C4-2B (cell line): ENCODE results near the gene ZCCHC12.

Experiments
- ZFX ChIP-seq: fragments of 450-650 bp; IDR thresholded peaks from 2 replicates; pipeline ENCODE4 v1.6.1; 2017
- TF ChIP-seq, protein P1 (sequence below): fragments of 450-650 bp; conservative IDR thresholded peaks from 2 replicates; pipeline ENCODE4 v1.5.1; 2017; ENCODE audit warnings: mild to moderate bottlenecking

DNA sequence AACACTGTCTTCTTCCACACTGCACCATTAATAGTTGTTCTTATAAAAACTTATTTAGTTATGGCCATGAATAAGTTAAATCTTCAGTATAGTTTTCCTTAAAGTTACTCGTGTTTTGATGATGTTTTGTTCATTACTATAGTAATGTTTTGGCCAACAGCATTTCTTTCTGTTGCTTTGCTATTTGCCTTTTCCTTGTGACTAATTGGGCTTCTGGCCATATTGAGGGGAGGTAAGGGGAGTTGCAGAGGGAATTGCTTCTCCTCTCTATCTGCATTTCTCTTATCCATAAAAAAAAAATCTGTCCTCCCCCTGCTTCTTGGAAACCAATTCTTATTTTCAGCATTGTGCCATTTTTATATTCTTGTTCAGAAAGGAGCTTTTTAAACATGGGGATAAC lies 42.7 kb upstream of the ZCCHC12 start:
- TF ChIP-seq, protein P1, sequence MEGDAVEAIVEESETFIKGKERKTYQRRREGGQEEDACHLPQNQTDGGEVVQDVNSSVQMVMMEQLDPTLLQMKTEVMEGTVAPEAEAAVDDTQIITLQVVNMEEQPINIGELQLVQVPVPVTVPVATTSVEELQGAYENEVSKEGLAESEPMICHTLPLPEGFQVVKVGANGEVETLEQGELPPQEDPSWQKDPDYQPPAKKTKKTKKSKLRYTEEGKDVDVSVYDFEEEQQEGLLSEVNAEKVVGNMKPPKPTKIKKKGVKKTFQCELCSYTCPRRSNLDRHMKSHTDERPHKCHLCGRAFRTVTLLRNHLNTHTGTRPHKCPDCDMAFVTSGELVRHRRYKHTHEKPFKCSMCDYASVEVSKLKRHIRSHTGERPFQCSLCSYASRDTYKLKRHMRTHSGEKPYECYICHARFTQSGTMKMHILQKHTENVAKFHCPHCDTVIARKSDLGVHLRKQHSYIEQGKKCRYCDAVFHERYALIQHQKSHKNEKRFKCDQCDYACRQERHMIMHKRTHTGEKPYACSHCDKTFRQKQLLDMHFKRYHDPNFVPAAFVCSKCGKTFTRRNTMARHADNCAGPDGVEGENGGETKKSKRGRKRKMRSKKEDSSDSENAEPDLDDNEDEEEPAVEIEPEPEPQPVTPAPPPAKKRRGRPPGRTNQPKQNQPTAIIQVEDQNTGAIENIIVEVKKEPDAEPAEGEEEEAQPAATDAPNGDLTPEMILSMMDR = no peak
- no peak for TF ChIP-seq ZFX
